Neural progenitor cell (in vitro differentiated cells): Measurements from ENCODE around the gene DYRK2. TPM values are rescaled to one million over a fixed set of nuclear protein-coding genes. Genes with fewer than 3 reads are reported as not detected.

Experiments
- DNase-seq: peaks from one replicate; pipeline ENCODE4 v3.0.0-alpha.2; 2016; ENCODE audit warnings: low spot score
- H2AFZ ChIP-seq: fragments of 200-600 bp; sonication (generic); replicated peaks from 2 replicates; pipeline ENCODE4 v1.6.1; 2016; ENCODE audit warnings: antibody characterized with exemption
- H3F3A ChIP-seq: fragments of 200-600 bp; sonication (generic); 2 replicates; pipeline ENCODE4 v1.6.1; 2016; ENCODE audit warnings: antibody characterized with exemption, low read depth
- H3K27ac ChIP-seq: fragments of 200-600 bp; sonication (generic); 2 replicates; pipeline ENCODE4 v1.5.1; 2016; ENCODE audit warnings: mild to moderate bottlenecking
- H3K27me3 ChIP-seq: fragments of 200-600 bp; sonication (generic); 2 replicates; pipeline ENCODE4 v1.6.1; 2016; ENCODE audit warnings: mild to moderate bottlenecking, moderate library complexity
- H3K36me3 ChIP-seq: fragments of 200-600 bp; sonication (generic); 2 replicates; pipeline ENCODE4 v1.5.1; 2016
- H3K4me1 ChIP-seq: fragments of 200-600 bp; sonication (generic); 2 replicates; pipeline ENCODE4 v1.6.1; 2016; ENCODE audit warnings: mixed run types
- H3K4me2 ChIP-seq: fragments of 200-600 bp; sonication (generic); 2 replicates; pipeline ENCODE4 v1.6.1; 2016
- H3K4me3 ChIP-seq: fragments of 200-600 bp; sonication (generic); 2 replicates; pipeline ENCODE4 v1.5.1; 2016
- H3K79me2 ChIP-seq: fragments of 200-600 bp; sonication (generic); 2 replicates; pipeline ENCODE4 v1.6.1; 2016; ENCODE audit warnings: low read depth
- H3K9ac ChIP-seq: fragments of 200-600 bp; sonication (generic); 2 replicates; pipeline ENCODE4 v1.6.1; 2016
- H3K9me3 ChIP-seq: fragments of 200-600 bp; sonication (generic); 2 replicates; pipeline ENCODE4 v1.5.1; 2016; ENCODE audit warnings: low read depth
- H4K20me1 ChIP-seq: fragments of 200-600 bp; sonication (generic); 2 replicates; pipeline ENCODE4 v1.6.1; 2016; ENCODE audit warnings: low read depth
- H3K27ac Mint-ChIP-seq: 3 replicates; pipeline ENCODE4 v1.8.0; 2021; ENCODE audit warnings: mixed read lengths
- H3K27me3 Mint-ChIP-seq: 2 replicates; pipeline ENCODE4 v1.8.0; 2022; ENCODE audit warnings: low read depth, mild to moderate bottlenecking, inconsistent platforms, moderate library complexity, mixed read lengths; ENCODE audit not compliant: insufficient read depth
- H3K36me3 Mint-ChIP-seq: 3 replicates; pipeline ENCODE4 v1.8.0; 2021; ENCODE audit warnings: mixed read lengths
- H3K4me1 Mint-ChIP-seq: 3 replicates; pipeline ENCODE4 v1.8.0; 2021; ENCODE audit warnings: mixed read lengths
- H3K4me3 Mint-ChIP-seq: 3 replicates; pipeline ENCODE4 v1.8.0; 2021; ENCODE audit warnings: mild to moderate bottlenecking, moderate library complexity, mixed read lengths
- H3K9me3 Mint-ChIP-seq: 3 replicates; pipeline ENCODE4 v1.8.0; 2020; ENCODE audit warnings: mixed read lengths
- CTCF ChIP-seq: fragments of 200-600 bp; sonication (generic); IDR thresholded peaks from 2 replicates; pipeline ENCODE4 v1.5.1; 2017; ENCODE audit warnings: antibody characterized with exemption, mild to moderate bottlenecking
- EZH2 ChIP-seq: fragments of 200-600 bp; sonication (generic); IDR thresholded peaks from 2 replicates; pipeline ENCODE4 v1.6.1; 2017; ENCODE audit warnings: antibody characterized with exemption, mild to moderate bottlenecking, moderate library complexity
- EZH2phosphoT487 ChIP-seq: fragments of 200-600 bp; sonication (generic); IDR thresholded peaks from 2 replicates; pipeline ENCODE4 v1.6.1; 2017; ENCODE audit warnings: antibody characterized with exemption
- total RNA-seq: library from RNA; depleted of rRNA; stranded (reverse); fragments of >200 nt; gene quantifications from 2 replicates; pipeline ENCODE4 v1.2.3, GENCODE V29; 2015; ENCODE audit warnings: low replicate concordance

Gene DYRK2
- total RNA-seq, 1 donor from 2014 or later = 29.6 TPM

- no peak overlapping the region for H3K27ac ChIP-seq
- Mint-ChIP-seq H3K27me3 (peaks cover 5% of the 10 kb centered on the region), H3K36me3 (no peaks in the 10 kb centered on the region), H3K9me3 (no peaks in the 10 kb centered on the region), H3K4me1 (no peaks in the 10 kb centered on the region), H3K27ac (no peak overlapping the region), H3K4me3 (no peak overlapping the region)
- no peak overlapping the region for H2AFZ ChIP-seq
- H3K79me2 ChIP-seq = no peaks in the 10 kb centered on the region
- H3K4me3 ChIP-seq = no peak overlapping the region
- H3K4me1 ChIP-seq = no peaks in the 10 kb centered on the region
- no peaks in the 10 kb centered on the region for H3K27me3 ChIP-seq
- TF ChIP-seq EZH2phosphoT487 = no peak
- no peak for TF ChIP-seq EZH2
- no peak for TF ChIP-seq CTCF
- H3K9ac ChIP-seq = no peak overlapping the region
- DNase-seq = no peak
- H3K4me2 ChIP-seq = no peak overlapping the region
- H3F3A ChIP-seq = no peaks in the 10 kb centered on the region
- no peaks in the 10 kb centered on the region for H3K9me3 ChIP-seq
- no peaks in the 10 kb centered on the region for H4K20me1 ChIP-seq
- no peaks in the 10 kb centered on the region for H3K36me3 ChIP-seq
Measured at GRCh38 chr12:67609226-67609870, 39.2 kb upstream of the DYRK2 start.

- Mint-ChIP-seq H3K36me3 (no peaks in the 10 kb centered on the region), H3K4me3 (no peak overlapping the region), H3K4me1 (peaks cover 5% of the 10 kb centered on the region), H3K27me3 (peaks cover 5% of the 10 kb centered on the region), H3K9me3 (no peaks in the 10 kb centered on the region), H3K27ac (no peak overlapping the region)
- Histone ChIP-seq H3K9me3 (no peaks in the 10 kb centered on the region), H3K4me3 (no peak overlapping the region), H3K27me3 (no peaks in the 10 kb centered on the region), H3K4me2 (no peak overlapping the region), H3K27ac (no peak overlapping the region), H3F3A (no peaks in the 10 kb centered on the region), H3K4me1 (peaks cover 8% of the 10 kb centered on the region), H3K9ac (no peak overlapping the region), H2AFZ (no peak overlapping the region), H3K36me3 (no peaks in the 10 kb centered on the region), H3K79me2 (no peaks in the 10 kb centered on the region), H4K20me1 (no peaks in the 10 kb centered on the region)
- no peak for DNase-seq
- TF ChIP-seq CTCF = no peak
- no peak for TF ChIP-seq EZH2
Measured at GRCh38 chr12:67613040-67613439, 35.5 kb upstream of the DYRK2 start.

GRCh38 chr12:67617629-67618028, 30.9 kb upstream of the DYRK2 start:
- TF ChIP-seq EZH2phosphoT487 (no peak), EZH2 (no peak), CTCF (no peak)
- H2AFZ ChIP-seq = peak overlapping the region; percentile 32
- peaks cover 8% of the 10 kb centered on the region for H3K4me1 ChIP-seq
- no peak overlapping the region for H3K4me3 Mint-ChIP-seq
- no peak overlapping the region for H3K4me2 ChIP-seq
- no peaks in the 10 kb centered on the region for H3K36me3 Mint-ChIP-seq
- H3K4me1 Mint-ChIP-seq = peaks cover 6% of the 10 kb centered on the region
- no peaks in the 10 kb centered on the region for H3F3A ChIP-seq
- no peaks in the 10 kb centered on the region for H3K9me3 ChIP-seq
- no peaks in the 10 kb centered on the region for H3K9me3 Mint-ChIP-seq
- H3K27me3 Mint-ChIP-seq = peaks cover 8% of the 10 kb centered on the region
- no peak overlapping the region for H3K9ac ChIP-seq
- no peak overlapping the region for H3K27ac ChIP-seq
- H3K27ac Mint-ChIP-seq = no peak overlapping the region
- no peaks in the 10 kb centered on the region for H3K27me3 ChIP-seq
- peak; percentile 29 for DNase-seq
- no peaks in the 10 kb centered on the region for H4K20me1 ChIP-seq
- H3K36me3 ChIP-seq = no peaks in the 10 kb centered on the region
- H3K4me3 ChIP-seq = no peak overlapping the region
- no peaks in the 10 kb centered on the region for H3K79me2 ChIP-seq
